Measurements from ENCODE around the gene TAF13.

Gene TAF13

GRCh38 chr1:109075531-109076490 lies at the start of gene TAF13:
TAF13 (minus strand) TSS chr1:109076003; CDS start chr1:109075947, 56 bp downstream.
- peak; percentile 70 to 77 for DNase-seq (ENCODE audit: low read depth in 2 of 2, low spot score in 1 of 2)

GRCh38 chr1:109120356-109120755 lies 44.6 kb upstream of the TAF13 start:
- no peak for DNase-seq (ENCODE audit: low read depth in 2 of 2, low spot score in 1 of 2)

GRCh38 chr1:109118089-109118488 lies 42.3 kb upstream of the TAF13 start:
- no peak for DNase-seq (ENCODE audit: low read depth in 2 of 2, low spot score in 1 of 2)

GRCh38 chr1:109116286-109116685 lies 40.5 kb upstream of the TAF13 start:
- DNase-seq (ENCODE audit: low read depth in 2 of 2, low spot score in 1 of 2) = no peak

GRCh38 chr1:109115685-109116084 lies 39.9 kb upstream of the TAF13 start:
- DNase-seq (ENCODE audit: low read depth in 2 of 2, low spot score in 1 of 2) = no peak

GRCh38 chr1:109114342-109114674 lies 38.5 kb upstream of the TAF13 start:
- no peak for DNase-seq (ENCODE audit: low read depth in 2 of 2, low spot score in 1 of 2)

- DNase-seq (ENCODE audit: low read depth in 2 of 2, low spot score in 1 of 2) = peak; percentile 83 to 86
These were observed 38.0 kb upstream of the TAF13 start, which contains the start of gene ELAPOR1 for GRCh38 chr1:109113590-109114341. ELAPOR1 (plus strand) TSS chr1:109114115; CDS start chr1:109114184, 69 bp downstream.

- peak; percentile 74 to 80 for DNase-seq (ENCODE audit: low read depth in 2 of 2, low spot score in 1 of 2)
These were observed 37.0 kb upstream of the TAF13 start for GRCh38 chr1:109112652-109113285.

- DNase-seq (ENCODE audit: low read depth in 2 of 2, low spot score in 1 of 2) = no peak
These were observed 36.4 kb upstream of the TAF13 start for GRCh38 chr1:109112056-109112651.

- no peak for DNase-seq (ENCODE audit: low read depth in 2 of 2, low spot score in 1 of 2)
These were observed 35.7 kb upstream of the TAF13 start for GRCh38 chr1:109111386-109112055.

- DNase-seq (ENCODE audit: low read depth in 2 of 2, low spot score in 1 of 2) = no peak
These were observed 34.1 kb upstream of the TAF13 start for GRCh38 chr1:109109906-109110305.

- DNase-seq (ENCODE audit: low read depth in 2 of 2, low spot score in 1 of 2) = no peak
These were observed 32.0 kb upstream of the TAF13 start for GRCh38 chr1:109107785-109108184.

- no peak for DNase-seq (ENCODE audit: low read depth in 2 of 2, low spot score in 1 of 2)
These were observed 30.1 kb upstream of the TAF13 start for GRCh38 chr1:109105881-109106280.

- no peak for DNase-seq (ENCODE audit: low read depth in 2 of 2, low spot score in 1 of 2)
These were observed 28.8 kb upstream of the TAF13 start for GRCh38 chr1:109104364-109105151.

GRCh38 chr1:109099938-109100773 lies 24.4 kb upstream of the TAF13 start:
- DNase-seq (ENCODE audit: low read depth in 2 of 2, low spot score in 1 of 2) = peak; percentile 94 to 96

GRCh38 chr1:109096120-109096519 lies 20.3 kb upstream of the TAF13 start:
- no peak for DNase-seq (ENCODE audit: low read depth in 2 of 2, low spot score in 1 of 2)

GRCh38 chr1:109095631-109096030 lies 19.8 kb upstream of the TAF13 start:
- DNase-seq (ENCODE audit: low read depth in 2 of 2, low spot score in 1 of 2) = no peak

GRCh38 chr1:109094871-109095270 lies 19.1 kb upstream of the TAF13 start:
- DNase-seq (ENCODE audit: low read depth in 2 of 2, low spot score in 1 of 2) = no peak

- no peak for DNase-seq (ENCODE audit: low read depth in 2 of 2, low spot score in 1 of 2)
These were observed 18.6 kb upstream of the TAF13 start for GRCh38 chr1:109094377-109094803.
